ENCODE data around the gene ESRRG.

The ESRRG gene

GRCh38 chr1:216566641-216567205 is 156.5 kb downstream of the ESRRG start:
- 94% methylated on average over 3 of the region's 3 CpGs for WGBS (ENCODE audit: insufficient coverage)
- CTCF ChIA-PET: no interaction called here
- H3K4me3 ChIP-seq (ENCODE audit: control insufficient read depth in 1 of 7, extremely low read depth in 1 of 7, insufficient read depth in 4 of 7, low read depth in 2 of 7, low read length in 6 of 7): no peak overlapping the region
- H3K27ac ChIP-seq (ENCODE audit: insufficient read depth in 1 of 2, low read depth in 1 of 2, low read length in 2 of 2, poor library complexity in 1 of 2, severe bottlenecking in 2 of 2): no peak overlapping the region
- peaks cover 0 to 3% (median 0%) of the 10 kb centered on the region in 5 experiments for H3K27me3 ChIP-seq (replicated peaks in 2 of 5; ENCODE audit: control insufficient read depth in 4 of 5, insufficient read depth in 5 of 5, low read length in 4 of 5)
- no peaks in the 10 kb centered on the region for H3K36me3 ChIP-seq (ENCODE audit: control insufficient read depth in 4 of 4, insufficient read depth in 4 of 4, low read length in 3 of 4)
- POLR2A ChIA-PET: interaction anchor here (0.6 kb wide), 1 partner anchor 153 kb away, joined by 3 read pairs; no protein-coding TSS in a partner anchor
- peak in 2 of 3 donors; percentile 2 to 5 for DNase-seq
- H3K4me1 ChIP-seq (ENCODE audit: control extremely low read depth in 1 of 4, control insufficient read depth in 4 of 4, insufficient read depth in 4 of 4, low read length in 3 of 4): no peaks in the 10 kb centered on the region
- H3K9me3 ChIP-seq (ENCODE audit: control extremely low read depth in 1 of 5, control insufficient read depth in 4 of 5, insufficient read depth in 2 of 5, low read depth in 1 of 5, low read length in 4 of 5): no peaks in the 10 kb centered on the region

- Histone ChIP-seq H3K27ac (ENCODE audit: insufficient read depth in 1 of 2, low read depth in 1 of 2, low read length in 2 of 2, poor library complexity in 1 of 2, severe bottlenecking in 2 of 2) (no peak overlapping the region), H3K36me3 (ENCODE audit: control insufficient read depth in 4 of 4, insufficient read depth in 4 of 4, low read length in 3 of 4) (no peaks in the 10 kb centered on the region), H3K4me3 (ENCODE audit: control insufficient read depth in 1 of 7, extremely low read depth in 1 of 7, insufficient read depth in 4 of 7, low read depth in 2 of 7, low read length in 6 of 7) (no peak overlapping the region), H3K27me3 (replicated peaks in 2 of 5; ENCODE audit: control insufficient read depth in 4 of 5, insufficient read depth in 5 of 5, low read length in 4 of 5) (peaks cover 0 to 3% (median 0%) of the 10 kb centered on the region in 5 experiments), H3K9me3 (ENCODE audit: control extremely low read depth in 1 of 5, control insufficient read depth in 4 of 5, insufficient read depth in 2 of 5, low read depth in 1 of 5, low read length in 4 of 5) (no peaks in the 10 kb centered on the region), H3K4me1 (ENCODE audit: control extremely low read depth in 1 of 4, control insufficient read depth in 4 of 4, insufficient read depth in 4 of 4, low read length in 3 of 4) (no peaks in the 10 kb centered on the region)
- POLR2A ChIA-PET: no interaction called here
- no peak for DNase-seq
- WGBS (ENCODE audit: insufficient coverage): 100% methylated on average over 4 of the region's 8 CpGs
- CTCF ChIA-PET: no interaction called here
Measured at GRCh38 chr1:216563087-216563486, 160.1 kb downstream of the ESRRG start.

- H3K36me3 ChIP-seq (ENCODE audit: control insufficient read depth in 4 of 4, insufficient read depth in 4 of 4, low read length in 3 of 4): no peaks in the 10 kb centered on the region
- no peak overlapping the region for H3K4me3 ChIP-seq (ENCODE audit: control insufficient read depth in 1 of 7, extremely low read depth in 1 of 7, insufficient read depth in 4 of 7, low read depth in 2 of 7, low read length in 6 of 7)
- 57% methylated on average over 1 of the region's 3 CpGs for WGBS (ENCODE audit: insufficient coverage)
- ChIA-PET POLR2A (no interaction called here), CTCF (no interaction called here)
- H3K4me1 ChIP-seq (ENCODE audit: control extremely low read depth in 1 of 4, control insufficient read depth in 4 of 4, insufficient read depth in 4 of 4, low read length in 3 of 4): no peaks in the 10 kb centered on the region
- peaks cover 0 to 3% (median 0%) of the 10 kb centered on the region in 5 experiments for H3K27me3 ChIP-seq (replicated peaks in 2 of 5; ENCODE audit: control insufficient read depth in 4 of 5, insufficient read depth in 5 of 5, low read length in 4 of 5)
- H3K27ac ChIP-seq (ENCODE audit: insufficient read depth in 1 of 2, low read depth in 1 of 2, low read length in 2 of 2, poor library complexity in 1 of 2, severe bottlenecking in 2 of 2): no peak overlapping the region
- no peak for DNase-seq
- H3K9me3 ChIP-seq (ENCODE audit: control extremely low read depth in 1 of 5, control insufficient read depth in 4 of 5, insufficient read depth in 2 of 5, low read depth in 1 of 5, low read length in 4 of 5): no peaks in the 10 kb centered on the region
Measured at GRCh38 chr1:216562383-216562782, 160.8 kb downstream of the ESRRG start.

- ChIA-PET CTCF (no interaction called here), POLR2A (no interaction called here)
- no peak overlapping the region for H3K27ac ChIP-seq (ENCODE audit: insufficient read depth in 1 of 2, low read depth in 1 of 2, low read length in 2 of 2, poor library complexity in 1 of 2, severe bottlenecking in 2 of 2)
- 99% methylated on average over 9 of the region's 11 CpGs for WGBS (ENCODE audit: insufficient coverage)
- H3K4me1 ChIP-seq (ENCODE audit: control extremely low read depth in 1 of 4, control insufficient read depth in 4 of 4, insufficient read depth in 4 of 4, low read length in 3 of 4): no peaks in the 10 kb centered on the region
- no peak for DNase-seq
- H3K9me3 ChIP-seq (ENCODE audit: control extremely low read depth in 1 of 5, control insufficient read depth in 4 of 5, insufficient read depth in 2 of 5, low read depth in 1 of 5, low read length in 4 of 5): no peaks in the 10 kb centered on the region
- H3K27me3 ChIP-seq (replicated peaks in 2 of 5; ENCODE audit: control insufficient read depth in 4 of 5, insufficient read depth in 5 of 5, low read length in 4 of 5): peaks cover 0 to 3% (median 0%) of the 10 kb centered on the region in 5 experiments
- no peak overlapping the region for H3K4me3 ChIP-seq (ENCODE audit: control insufficient read depth in 1 of 7, extremely low read depth in 1 of 7, insufficient read depth in 4 of 7, low read depth in 2 of 7, low read length in 6 of 7)
- H3K36me3 ChIP-seq (ENCODE audit: control insufficient read depth in 4 of 4, insufficient read depth in 4 of 4, low read length in 3 of 4): no peaks in the 10 kb centered on the region
Measured at GRCh38 chr1:216560527-216560926, 162.7 kb downstream of the ESRRG start.

GRCh38 chr1:216559359-216559758 is 163.9 kb downstream of the ESRRG start:
- Histone ChIP-seq H3K27ac (ENCODE audit: insufficient read depth in 1 of 2, low read depth in 1 of 2, low read length in 2 of 2, poor library complexity in 1 of 2, severe bottlenecking in 2 of 2) (no peak overlapping the region), H3K36me3 (ENCODE audit: control insufficient read depth in 4 of 4, insufficient read depth in 4 of 4, low read length in 3 of 4) (no peaks in the 10 kb centered on the region), H3K4me3 (ENCODE audit: control insufficient read depth in 1 of 7, extremely low read depth in 1 of 7, insufficient read depth in 4 of 7, low read depth in 2 of 7, low read length in 6 of 7) (no peak overlapping the region), H3K4me1 (ENCODE audit: control extremely low read depth in 1 of 4, control insufficient read depth in 4 of 4, insufficient read depth in 4 of 4, low read length in 3 of 4) (no peaks in the 10 kb centered on the region), H3K9me3 (ENCODE audit: control extremely low read depth in 1 of 5, control insufficient read depth in 4 of 5, insufficient read depth in 2 of 5, low read depth in 1 of 5, low read length in 4 of 5) (no peaks in the 10 kb centered on the region), H3K27me3 (replicated peaks in 2 of 5; ENCODE audit: control insufficient read depth in 4 of 5, insufficient read depth in 5 of 5, low read length in 4 of 5) (peaks cover 0 to 3% (median 0%) of the 10 kb centered on the region in 5 experiments)
- ChIA-PET CTCF (no interaction called here), POLR2A (no interaction called here)
- no peak for DNase-seq
- no CpG with 5 or more reads among the region's 3 CpGs for WGBS (ENCODE audit: insufficient coverage)

- H3K4me1 ChIP-seq (ENCODE audit: control extremely low read depth in 1 of 4, control insufficient read depth in 4 of 4, insufficient read depth in 4 of 4, low read length in 3 of 4): no peaks in the 10 kb centered on the region
- WGBS (ENCODE audit: insufficient coverage): 86% methylated on average over 3 of the region's 4 CpGs
- ChIA-PET CTCF (no interaction called here), POLR2A (no interaction called here)
- no peak overlapping the region for H3K4me3 ChIP-seq (ENCODE audit: control insufficient read depth in 1 of 7, extremely low read depth in 1 of 7, insufficient read depth in 4 of 7, low read depth in 2 of 7, low read length in 6 of 7)
- no peaks in the 10 kb centered on the region for H3K36me3 ChIP-seq (ENCODE audit: control insufficient read depth in 4 of 4, insufficient read depth in 4 of 4, low read length in 3 of 4)
- no peak for DNase-seq
- H3K27me3 ChIP-seq (replicated peaks in 2 of 5; ENCODE audit: control insufficient read depth in 4 of 5, insufficient read depth in 5 of 5, low read length in 4 of 5): no peaks in the 10 kb centered on the region
- no peak overlapping the region for H3K27ac ChIP-seq (ENCODE audit: insufficient read depth in 1 of 2, low read depth in 1 of 2, low read length in 2 of 2, poor library complexity in 1 of 2, severe bottlenecking in 2 of 2)
- no peaks in the 10 kb centered on the region for H3K9me3 ChIP-seq (ENCODE audit: control extremely low read depth in 1 of 5, control insufficient read depth in 4 of 5, insufficient read depth in 2 of 5, low read depth in 1 of 5, low read length in 4 of 5)
Measured at GRCh38 chr1:216555653-216556052, 167.6 kb downstream of the ESRRG start.

- no peak for DNase-seq
- POLR2A ChIA-PET: no interaction called here
- CTCF ChIA-PET: no interaction called here
- H3K4me3 ChIP-seq (ENCODE audit: control insufficient read depth in 1 of 7, extremely low read depth in 1 of 7, insufficient read depth in 4 of 7, low read depth in 2 of 7, low read length in 6 of 7): no peak overlapping the region
- no peaks in the 10 kb centered on the region for H3K4me1 ChIP-seq (ENCODE audit: control extremely low read depth in 1 of 4, control insufficient read depth in 4 of 4, insufficient read depth in 4 of 4, low read length in 3 of 4)
- no peaks in the 10 kb centered on the region for H3K36me3 ChIP-seq (ENCODE audit: control insufficient read depth in 4 of 4, insufficient read depth in 4 of 4, low read length in 3 of 4)
- H3K9me3 ChIP-seq (ENCODE audit: control extremely low read depth in 1 of 5, control insufficient read depth in 4 of 5, insufficient read depth in 2 of 5, low read depth in 1 of 5, low read length in 4 of 5): no peaks in the 10 kb centered on the region
- no peak overlapping the region for H3K27ac ChIP-seq (ENCODE audit: insufficient read depth in 1 of 2, low read depth in 1 of 2, low read length in 2 of 2, poor library complexity in 1 of 2, severe bottlenecking in 2 of 2)
- H3K27me3 ChIP-seq (replicated peaks in 2 of 5; ENCODE audit: control insufficient read depth in 4 of 5, insufficient read depth in 5 of 5, low read length in 4 of 5): no peaks in the 10 kb centered on the region
Measured at GRCh38 chr1:216554934-216555333, 168.3 kb downstream of the ESRRG start.
